Astrocyte of the spinal cord (primary cell): ENCODE data around the gene PTGFRN.

Experiments used
- DNase-seq: peaks from one replicate; pipeline ENCODE4 v3.0.0; 2011; ENCODE audit warnings: low read depth, low spot score
- H3K4me3 ChIP-seq: 2 replicates; pipeline ENCODE4 v1.5.1; 2011; ENCODE audit warnings: low read depth, mild to moderate bottlenecking, low read length, moderate library complexity
- in situ Hi-C: cut with HindIII; loops from 2 replicates; pipeline ENCODE4 v1.10.0; 2017; ENCODE audit warnings: low sequenced_read_pairs
- TF ChIP-seq, protein P1 (sequence below): IDR thresholded peaks from 2 replicates; pipeline ENCODE4 v1.5.1; 2012; ENCODE audit warnings: low read depth, mild to moderate bottlenecking, low read length, inconsistent platforms

PTGFRN gene

GRCh38 chr1:116941670-116942069 is 32.0 kb downstream of the PTGFRN start:
- no peak for DNase-seq
- TF ChIP-seq, protein P1, sequence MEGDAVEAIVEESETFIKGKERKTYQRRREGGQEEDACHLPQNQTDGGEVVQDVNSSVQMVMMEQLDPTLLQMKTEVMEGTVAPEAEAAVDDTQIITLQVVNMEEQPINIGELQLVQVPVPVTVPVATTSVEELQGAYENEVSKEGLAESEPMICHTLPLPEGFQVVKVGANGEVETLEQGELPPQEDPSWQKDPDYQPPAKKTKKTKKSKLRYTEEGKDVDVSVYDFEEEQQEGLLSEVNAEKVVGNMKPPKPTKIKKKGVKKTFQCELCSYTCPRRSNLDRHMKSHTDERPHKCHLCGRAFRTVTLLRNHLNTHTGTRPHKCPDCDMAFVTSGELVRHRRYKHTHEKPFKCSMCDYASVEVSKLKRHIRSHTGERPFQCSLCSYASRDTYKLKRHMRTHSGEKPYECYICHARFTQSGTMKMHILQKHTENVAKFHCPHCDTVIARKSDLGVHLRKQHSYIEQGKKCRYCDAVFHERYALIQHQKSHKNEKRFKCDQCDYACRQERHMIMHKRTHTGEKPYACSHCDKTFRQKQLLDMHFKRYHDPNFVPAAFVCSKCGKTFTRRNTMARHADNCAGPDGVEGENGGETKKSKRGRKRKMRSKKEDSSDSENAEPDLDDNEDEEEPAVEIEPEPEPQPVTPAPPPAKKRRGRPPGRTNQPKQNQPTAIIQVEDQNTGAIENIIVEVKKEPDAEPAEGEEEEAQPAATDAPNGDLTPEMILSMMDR: no peak
- H3K4me3 ChIP-seq: no peak overlapping the region
- in situ Hi-C loops: no loop called here

DNA sequence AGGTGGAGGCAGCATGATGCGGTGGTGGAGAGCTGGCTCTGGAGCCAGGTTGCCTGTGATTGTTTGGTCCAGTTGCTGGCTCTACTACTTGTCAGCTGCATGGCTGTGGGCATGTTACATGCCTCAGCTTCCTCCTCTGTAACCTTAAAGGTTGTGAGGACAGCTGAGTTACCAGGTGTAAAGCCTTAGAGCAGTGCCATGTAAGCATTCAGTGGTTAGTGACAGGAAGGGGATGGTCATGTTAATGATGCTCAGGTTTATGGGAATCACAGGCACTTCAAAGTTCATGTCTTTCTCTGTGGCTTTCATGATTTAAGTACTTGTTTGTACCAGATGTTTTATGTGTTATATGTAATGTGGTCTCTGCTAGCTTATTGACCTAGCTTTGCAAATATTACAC is 32.6 kb downstream of the PTGFRN start:
- DNase-seq: no peak
- in situ Hi-C loops: no loop called here
- no peak overlapping the region for H3K4me3 ChIP-seq
- TF ChIP-seq, protein P1: no peak

GRCh38 chr1:116943438-116943837 is 33.7 kb downstream of the PTGFRN start:
- in situ Hi-C loops: no loop called here
- TF ChIP-seq, protein P1: no peak
- no peak overlapping the region for H3K4me3 ChIP-seq
- no peak for DNase-seq

DNA sequence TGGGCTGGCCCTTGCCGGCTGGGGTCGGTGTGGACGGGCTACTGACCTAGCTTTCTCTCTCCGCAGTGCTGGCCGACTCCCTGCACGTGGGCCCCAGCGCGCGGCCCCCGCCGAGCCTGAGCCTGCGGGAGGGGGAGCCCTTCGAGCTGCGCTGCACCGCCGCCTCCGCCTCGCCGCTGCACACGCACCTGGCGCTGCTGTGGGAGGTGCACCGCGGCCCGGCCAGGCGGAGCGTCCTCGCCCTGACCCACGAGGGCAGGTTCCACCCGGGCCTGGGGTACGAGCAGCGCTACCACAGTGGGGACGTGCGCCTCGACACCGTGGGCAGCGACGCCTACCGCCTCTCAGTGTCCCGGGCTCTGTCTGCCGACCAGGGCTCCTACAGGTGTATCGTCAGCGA is 34.9 kb downstream of the PTGFRN start:
- TF ChIP-seq, protein P1: no peak
- DNase-seq: no peak
- in situ Hi-C loops: no loop called here
- no peak overlapping the region for H3K4me3 ChIP-seq

DNA sequence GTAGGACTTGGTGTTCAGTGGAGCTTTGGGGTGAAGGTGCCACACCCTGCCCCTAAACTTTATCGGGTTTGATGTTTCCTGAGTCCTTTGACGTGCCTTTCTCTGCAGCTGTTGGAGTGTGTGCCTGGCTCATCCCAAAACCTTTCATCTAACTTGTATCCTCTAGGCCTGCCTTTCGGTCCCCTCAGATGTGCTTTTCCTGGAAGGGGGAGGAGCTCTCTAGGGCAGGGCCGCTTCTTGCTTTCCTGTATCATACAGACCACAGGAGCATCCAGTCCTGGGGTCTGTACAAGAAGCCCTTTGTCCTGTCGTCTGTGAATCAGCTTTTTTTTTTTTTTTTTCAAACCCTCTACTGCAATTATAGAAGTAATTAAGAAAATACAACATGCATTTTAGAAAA is 35.7 kb downstream of the PTGFRN start:
- no peak overlapping the region for H3K4me3 ChIP-seq
- in situ Hi-C loops: no loop called here
- no peak for DNase-seq
- TF ChIP-seq, protein P1: no peak

GRCh38 chr1:116945996-116946395 is 36.3 kb downstream of the PTGFRN start:
- H3K4me3 ChIP-seq: no peak overlapping the region
- TF ChIP-seq, protein P1: no peak
- no peak for DNase-seq
- in situ Hi-C loops: no loop called here
